Colonic mucosa (tissue), 4 donors: ENCODE results near the gene COL12A1. TPM values are rescaled to one million over a fixed set of nuclear protein-coding genes. Genes with fewer than 3 reads are reported as not detected.

Experiments
- DNase-seq: peaks from one replicate; pipeline ENCODE4 v3.0.0-alpha.2; 2020
- H3K27ac ChIP-seq: fragments of 200-600 bp; one replicate; pipeline ENCODE4 v1.8.0; 2021
- H3K27me3 ChIP-seq: fragments of 200-600 bp; one replicate; pipeline ENCODE4 v1.8.0; 2021
- H3K36me3 ChIP-seq: fragments of 200-600 bp; one replicate; pipeline ENCODE4 v1.8.0; 2021
- H3K4me1 ChIP-seq: fragments of 200-600 bp; one replicate; pipeline ENCODE4 v1.8.0; 2021; ENCODE audit warnings: mild to moderate bottlenecking
- H3K4me3 ChIP-seq: fragments of 200-600 bp; one replicate; pipeline ENCODE4 v1.8.0; 2021
- H3K9ac ChIP-seq, 2 donors: one replicate each; pipeline ENCODE4 v1.7.0; 2013; ENCODE audit warnings: control low read depth in 2 of 2, low read depth in 2 of 2, low read length in 2 of 2
- H3K9me3 ChIP-seq: fragments of 200-600 bp; one replicate; pipeline ENCODE4 v1.8.0; 2021
- intact Hi-C: fragments of 100-400 bp; cut with DNase I; formaldehyde crosslinking; loops from one replicate; pipeline ENCODE4 v1.14.1; 2022
- total RNA-seq, 2 donors: library from RNA; stranded (reverse); fragmentation: NEBNext Ultra II Directional in 1 of 2; extraction: Animal tissue kit (Norgen Biotek cat#: 25700) in 1 of 2; gene quantifications; one replicate each; pipeline ENCODE4 v1.2.1, GENCODE V29; 2021
- TF ChIP-seq, protein P1 (sequence below): fragments of 200-600 bp; IDR thresholded peaks from one replicate; pipeline ENCODE4 v1.8.0; 2022; ENCODE audit warnings: antibody characterized with exemption, mild to moderate bottlenecking
- donor health status: healthy.
- donor health status: DM: no; HTN: no; CAD: no.
- donor health status: DM: no; HTN: no; CAD: no.

Gene COL12A1
- total RNA-seq, 2 donors from 2014 or later: 3.6 to 20.2 TPM

GRCh38 chr6:75158176-75158575 is 47.7 kb downstream of the COL12A1 start:
- no peaks in the 10 kb centered on the region for H3K4me1 ChIP-seq
- H3K9ac ChIP-seq: no peak overlapping the region
- TF ChIP-seq, protein P1, sequence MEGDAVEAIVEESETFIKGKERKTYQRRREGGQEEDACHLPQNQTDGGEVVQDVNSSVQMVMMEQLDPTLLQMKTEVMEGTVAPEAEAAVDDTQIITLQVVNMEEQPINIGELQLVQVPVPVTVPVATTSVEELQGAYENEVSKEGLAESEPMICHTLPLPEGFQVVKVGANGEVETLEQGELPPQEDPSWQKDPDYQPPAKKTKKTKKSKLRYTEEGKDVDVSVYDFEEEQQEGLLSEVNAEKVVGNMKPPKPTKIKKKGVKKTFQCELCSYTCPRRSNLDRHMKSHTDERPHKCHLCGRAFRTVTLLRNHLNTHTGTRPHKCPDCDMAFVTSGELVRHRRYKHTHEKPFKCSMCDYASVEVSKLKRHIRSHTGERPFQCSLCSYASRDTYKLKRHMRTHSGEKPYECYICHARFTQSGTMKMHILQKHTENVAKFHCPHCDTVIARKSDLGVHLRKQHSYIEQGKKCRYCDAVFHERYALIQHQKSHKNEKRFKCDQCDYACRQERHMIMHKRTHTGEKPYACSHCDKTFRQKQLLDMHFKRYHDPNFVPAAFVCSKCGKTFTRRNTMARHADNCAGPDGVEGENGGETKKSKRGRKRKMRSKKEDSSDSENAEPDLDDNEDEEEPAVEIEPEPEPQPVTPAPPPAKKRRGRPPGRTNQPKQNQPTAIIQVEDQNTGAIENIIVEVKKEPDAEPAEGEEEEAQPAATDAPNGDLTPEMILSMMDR: no peak
- H3K9me3 ChIP-seq: no peaks in the 10 kb centered on the region
- no peaks in the 10 kb centered on the region for H3K36me3 ChIP-seq
- H3K27me3 ChIP-seq: no peaks in the 10 kb centered on the region
- H3K4me3 ChIP-seq: no peak overlapping the region
- DNase-seq: no peak
- H3K27ac ChIP-seq: no peak overlapping the region
- intact Hi-C loops: no loop called here

GRCh38 chr6:75157336-75157735 is 48.5 kb downstream of the COL12A1 start:
- H3K27ac ChIP-seq: no peak overlapping the region
- TF ChIP-seq, protein P1: no peak
- H3K4me1 ChIP-seq: no peaks in the 10 kb centered on the region
- intact Hi-C loops: no loop called here
- DNase-seq: no peak
- H3K27me3 ChIP-seq: no peaks in the 10 kb centered on the region
- no peak overlapping the region for H3K9ac ChIP-seq
- no peaks in the 10 kb centered on the region for H3K9me3 ChIP-seq
- no peaks in the 10 kb centered on the region for H3K36me3 ChIP-seq
- no peak overlapping the region for H3K4me3 ChIP-seq

- Histone ChIP-seq H3K36me3 (no peaks in the 10 kb centered on the region), H3K27me3 (no peaks in the 10 kb centered on the region), H3K9me3 (no peaks in the 10 kb centered on the region), H3K27ac (no peak overlapping the region), H3K4me3 (no peak overlapping the region), H3K4me1 (no peaks in the 10 kb centered on the region), H3K9ac (no peak overlapping the region)
- DNase-seq: no peak
- intact Hi-C loops: no loop called here
- TF ChIP-seq, protein P1: no peak
These were observed 49.5 kb downstream of the COL12A1 start for GRCh38 chr6:75156186-75156878.

DNA sequence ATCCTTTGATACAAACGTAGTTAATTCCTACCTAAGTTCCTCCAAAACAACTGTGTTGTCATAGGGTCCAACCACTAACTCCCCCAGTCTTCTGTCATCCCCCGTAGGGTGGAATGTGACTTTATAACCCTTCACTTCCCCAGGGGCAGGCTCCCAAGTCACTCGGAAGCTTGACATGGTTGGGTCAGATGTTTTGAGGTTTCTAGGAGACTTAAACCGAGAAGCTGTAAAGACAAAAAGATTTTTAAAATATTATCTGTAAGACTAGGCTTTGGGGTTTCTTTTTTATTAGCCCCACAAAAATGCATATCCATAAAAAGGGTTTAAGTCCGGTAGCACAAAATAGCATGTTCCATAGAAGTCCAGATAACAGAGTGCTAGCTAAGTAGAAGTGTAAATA is 50.2 kb downstream of the COL12A1 start:
- Histone ChIP-seq H3K4me1 (no peaks in the 10 kb centered on the region), H3K36me3 (no peaks in the 10 kb centered on the region), H3K27ac (no peak overlapping the region), H3K9ac (no peak overlapping the region), H3K9me3 (no peaks in the 10 kb centered on the region), H3K27me3 (no peaks in the 10 kb centered on the region), H3K4me3 (no peak overlapping the region)
- no peak for DNase-seq
- TF ChIP-seq, protein P1: no peak
- intact Hi-C loops: no loop called here

- Histone ChIP-seq H3K4me3 (no peak overlapping the region), H3K27me3 (no peaks in the 10 kb centered on the region), H3K4me1 (no peaks in the 10 kb centered on the region), H3K27ac (no peak overlapping the region), H3K9me3 (no peaks in the 10 kb centered on the region), H3K36me3 (no peaks in the 10 kb centered on the region), H3K9ac (no peak overlapping the region)
- TF ChIP-seq, protein P1: no peak
- intact Hi-C loops: no loop called here
- DNase-seq: no peak
These were observed 50.9 kb downstream of the COL12A1 start for GRCh38 chr6:75154973-75155372.
